ENCODE results near the gene OR51E2.

Gene OR51E2

DNA sequence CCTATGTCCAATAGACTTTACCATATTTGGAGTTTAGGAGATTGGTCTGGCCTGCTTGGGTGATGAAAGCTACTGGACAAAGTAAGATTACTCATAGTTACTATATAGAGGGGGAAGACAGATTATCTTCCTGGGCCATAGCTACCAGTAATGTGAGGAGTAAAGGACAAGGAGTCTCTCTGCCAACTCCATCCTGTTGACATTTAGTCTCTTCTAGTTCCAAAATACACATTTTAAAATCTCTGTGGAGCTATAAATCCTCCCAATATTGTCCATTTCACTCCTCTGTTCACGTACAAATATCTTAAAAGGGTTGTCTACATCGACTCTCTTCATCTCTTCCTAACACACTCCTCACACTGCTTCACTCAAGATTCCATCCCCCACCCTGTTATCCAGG, 61.5 kb downstream of the OR51E2 start:
- no peaks in the 10 kb centered on the region for H3K27me3 ChIP-seq (ENCODE audit: insufficient read depth, low read depth)
- H3K79me2 ChIP-seq (ENCODE audit: insufficient read depth, low read depth) = no peaks in the 10 kb centered on the region
- TF ChIP-seq, protein P1, sequence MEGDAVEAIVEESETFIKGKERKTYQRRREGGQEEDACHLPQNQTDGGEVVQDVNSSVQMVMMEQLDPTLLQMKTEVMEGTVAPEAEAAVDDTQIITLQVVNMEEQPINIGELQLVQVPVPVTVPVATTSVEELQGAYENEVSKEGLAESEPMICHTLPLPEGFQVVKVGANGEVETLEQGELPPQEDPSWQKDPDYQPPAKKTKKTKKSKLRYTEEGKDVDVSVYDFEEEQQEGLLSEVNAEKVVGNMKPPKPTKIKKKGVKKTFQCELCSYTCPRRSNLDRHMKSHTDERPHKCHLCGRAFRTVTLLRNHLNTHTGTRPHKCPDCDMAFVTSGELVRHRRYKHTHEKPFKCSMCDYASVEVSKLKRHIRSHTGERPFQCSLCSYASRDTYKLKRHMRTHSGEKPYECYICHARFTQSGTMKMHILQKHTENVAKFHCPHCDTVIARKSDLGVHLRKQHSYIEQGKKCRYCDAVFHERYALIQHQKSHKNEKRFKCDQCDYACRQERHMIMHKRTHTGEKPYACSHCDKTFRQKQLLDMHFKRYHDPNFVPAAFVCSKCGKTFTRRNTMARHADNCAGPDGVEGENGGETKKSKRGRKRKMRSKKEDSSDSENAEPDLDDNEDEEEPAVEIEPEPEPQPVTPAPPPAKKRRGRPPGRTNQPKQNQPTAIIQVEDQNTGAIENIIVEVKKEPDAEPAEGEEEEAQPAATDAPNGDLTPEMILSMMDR (conservative IDR thresholded peaks at IDR 0.05; ENCODE audit: low read depth, low read length) = no peak
- H3K9ac ChIP-seq = no peak overlapping the region
- H3K4me3 ChIP-seq (IDR thresholded peaks at IDR 0.05; ENCODE audit: insufficient read depth, low read depth, low read length) = no peak overlapping the region
- no peaks in the 10 kb centered on the region for H3K36me3 ChIP-seq (ENCODE audit: insufficient read depth)
- no peak overlapping the region for H2AFZ ChIP-seq (ENCODE audit: low read depth)
- H3K4me2 ChIP-seq = no peak overlapping the region
- H4K20me1 ChIP-seq (ENCODE audit: insufficient read depth) = no peaks in the 10 kb centered on the region
- no peaks in the 10 kb centered on the region for H3K4me1 ChIP-seq (ENCODE audit: low read depth, poor library complexity, severe bottlenecking)
- H3K27ac ChIP-seq = no peak overlapping the region
